SH-SY5Y (cell line): ENCODE data around the gene HEPACAM2.

Source experiments
- GATA2 ChIP-seq: IDR thresholded peaks from 2 replicates; pipeline ENCODE4 v1.6.1; 2011; ENCODE audit warnings: mild to moderate bottlenecking, low read depth, low read length
- GATA3 ChIP-seq: IDR thresholded peaks from 2 replicates; pipeline ENCODE4 v1.6.1; 2011; ENCODE audit warnings: low read depth, mild to moderate bottlenecking, low read length, moderate library complexity

DNA sequence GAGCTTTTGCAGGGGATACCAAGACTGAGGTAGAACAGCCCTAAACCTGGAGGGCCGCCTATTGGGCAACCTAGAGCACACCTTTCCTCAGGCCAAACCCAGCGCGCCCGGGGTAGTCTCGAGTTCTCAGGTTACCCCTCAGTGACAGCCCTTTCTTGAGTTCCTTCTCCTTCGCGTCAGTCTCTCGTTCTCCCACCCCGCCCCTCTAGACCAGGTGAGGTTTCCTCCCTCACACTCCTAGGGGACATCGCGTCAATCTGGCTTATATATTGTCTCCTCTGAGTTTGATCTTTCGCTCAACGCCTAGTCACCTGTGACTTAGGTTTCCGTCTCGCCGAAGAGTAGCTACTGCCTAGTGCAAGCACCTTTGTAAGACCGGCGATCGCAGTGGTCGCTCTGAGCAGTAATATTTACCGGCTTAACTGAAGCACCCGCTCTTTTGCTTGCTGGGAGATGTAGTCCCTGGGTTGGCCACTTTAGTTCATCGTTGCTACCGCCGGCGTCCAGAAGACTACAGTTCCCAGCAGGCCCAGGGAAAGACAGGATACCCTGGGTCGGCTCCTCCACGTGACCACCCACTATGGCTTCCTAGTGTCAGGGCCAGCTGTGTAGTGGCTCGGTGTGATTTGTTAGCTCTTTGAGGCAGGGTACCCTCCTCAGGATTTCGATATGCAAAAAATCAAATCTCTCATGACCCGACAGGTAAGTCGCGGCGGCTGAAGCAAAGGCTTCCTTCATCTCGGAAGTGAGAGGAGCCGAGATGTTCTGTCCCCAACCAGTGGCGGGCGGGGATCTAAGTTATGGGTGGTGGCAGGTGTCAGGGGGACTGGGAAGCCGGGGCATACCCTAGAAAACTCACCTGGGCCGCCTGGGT is 5.8 kb upstream of the HEPACAM2 start, which contains the start of gene VPS50:
- TF ChIP-seq GATA3 (no peak), GATA2 (no peak)
